Measurements from ENCODE around the gene EFNB1.
"Not testable (repeated sequence)": the region's sequence is repeated elsewhere in the genome, so short reads cannot be mapped to it uniquely, and the experiment has no call there.

Gene EFNB1

DNA sequence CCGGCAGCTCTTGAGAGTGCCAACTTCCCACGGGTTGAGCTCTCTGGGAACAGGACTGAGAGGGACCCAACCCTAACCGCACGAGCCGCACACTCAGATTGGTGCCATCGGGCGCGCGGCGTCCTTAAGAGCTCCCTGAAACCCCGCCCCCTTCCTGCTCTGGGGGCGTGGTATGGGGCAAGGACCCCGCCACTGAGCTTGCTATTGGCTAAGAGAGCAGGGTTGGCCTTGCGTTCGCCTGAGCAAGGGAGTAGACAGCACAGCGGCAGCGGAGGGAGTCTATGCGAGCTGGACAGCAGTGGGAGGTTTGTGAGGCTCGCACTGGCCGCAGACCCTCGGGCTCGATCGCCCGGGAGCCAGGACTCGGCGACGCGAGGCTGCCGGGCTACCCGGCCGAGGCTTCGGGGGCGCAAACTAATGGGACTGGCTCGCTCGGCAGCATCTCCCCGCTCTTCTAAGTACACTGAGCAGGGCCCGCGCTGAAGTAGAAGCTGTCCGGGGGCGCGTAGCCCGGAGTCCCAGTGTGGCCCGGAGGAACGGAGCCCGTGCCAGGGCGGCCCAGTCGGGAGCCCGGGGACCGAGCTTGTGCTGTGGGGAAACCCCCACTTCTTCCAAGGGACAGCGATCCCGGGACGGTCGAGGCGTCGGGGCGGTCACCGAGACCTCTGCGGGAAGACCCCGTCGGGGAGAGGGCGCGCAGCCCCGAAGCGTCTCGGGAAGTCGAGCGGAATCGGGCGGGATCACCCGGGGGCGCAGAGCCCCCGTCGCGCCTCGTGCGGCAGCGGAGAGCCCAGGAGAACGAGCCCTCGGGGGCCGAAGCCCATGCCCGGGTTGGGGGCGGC is at the start of gene EFNB1:
EFNB1 (plus strand) TSS at position 282 of the 842 bp plus-strand sequence. CDS start 756 bp downstream, outside the sequence.
- TF ChIP-seq POLR2A (IDR thresholded peaks at IDR 0.05; ENCODE audit: low read length) (peak; percentile 62), GATA1 (IDR thresholded peaks at IDR 0.05; ENCODE audit: low read depth, low read length) (no peak)
- DNase-seq = peak; percentile 93

DNA sequence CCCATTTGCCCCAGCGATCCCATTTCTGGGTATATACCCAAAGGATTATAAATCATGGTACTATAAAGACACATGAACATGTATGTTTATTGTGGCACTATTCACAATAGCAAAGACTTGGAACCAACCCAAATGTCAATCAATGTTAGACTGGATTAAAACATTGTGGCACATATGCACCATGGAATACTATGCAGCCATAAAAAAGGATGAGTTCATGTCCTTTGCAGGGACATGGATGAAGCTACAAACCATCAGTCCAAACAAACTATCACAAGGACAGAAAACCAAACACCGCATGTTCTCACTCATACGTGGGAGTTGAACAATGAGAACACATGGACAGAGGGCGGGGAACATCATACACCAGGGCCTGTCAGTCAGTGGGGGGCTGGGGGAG is 47.5 kb upstream of the EFNB1 start:
- not testable (repeated sequence) for DNase-seq

DNA sequence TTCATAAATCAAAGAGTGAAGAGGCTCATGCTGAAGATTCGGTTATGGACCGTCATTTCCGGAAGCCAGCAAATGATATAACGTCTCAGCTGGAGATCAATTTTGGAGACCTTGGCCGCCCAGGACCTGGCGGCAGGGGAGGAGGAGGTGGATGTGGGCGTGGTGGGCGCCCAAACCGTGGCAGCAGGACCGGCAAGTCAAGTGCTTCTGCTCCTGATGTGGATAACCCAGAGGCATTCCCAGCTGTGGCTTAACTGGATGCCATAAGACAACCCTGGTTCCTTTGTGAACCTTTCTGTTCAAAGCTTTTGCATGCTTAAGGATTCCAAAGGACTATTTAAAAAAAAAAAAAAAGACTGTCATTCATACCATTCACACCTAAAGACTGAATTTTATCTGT is 44.0 kb upstream of the EFNB1 start:
- no peak for TF ChIP-seq POLR2A (IDR thresholded peaks at IDR 0.05; ENCODE audit: low read length)
- TF ChIP-seq GATA1 (IDR thresholded peaks at IDR 0.05; ENCODE audit: low read depth, low read length) = no peak
- DNase-seq = no peak

DNA sequence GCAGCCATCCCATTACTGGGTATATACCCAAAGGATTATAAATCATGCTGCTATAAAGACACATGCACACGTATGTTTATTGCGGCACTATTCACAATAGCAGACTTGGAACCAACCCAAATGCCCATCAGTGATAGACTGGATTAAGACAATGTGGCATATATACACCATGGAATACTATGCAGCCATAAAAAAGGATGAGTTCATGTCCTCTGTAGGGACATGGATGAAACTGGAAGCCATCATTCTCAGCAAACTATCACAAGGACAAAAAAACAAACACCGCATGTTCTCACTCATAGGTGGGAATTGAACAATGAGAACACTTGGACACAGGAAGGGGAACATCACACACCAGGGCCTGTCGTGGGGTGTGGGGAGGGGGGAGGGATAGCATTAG is 42.2 kb upstream of the EFNB1 start:
- DNase-seq = not testable (repeated sequence)

DNA sequence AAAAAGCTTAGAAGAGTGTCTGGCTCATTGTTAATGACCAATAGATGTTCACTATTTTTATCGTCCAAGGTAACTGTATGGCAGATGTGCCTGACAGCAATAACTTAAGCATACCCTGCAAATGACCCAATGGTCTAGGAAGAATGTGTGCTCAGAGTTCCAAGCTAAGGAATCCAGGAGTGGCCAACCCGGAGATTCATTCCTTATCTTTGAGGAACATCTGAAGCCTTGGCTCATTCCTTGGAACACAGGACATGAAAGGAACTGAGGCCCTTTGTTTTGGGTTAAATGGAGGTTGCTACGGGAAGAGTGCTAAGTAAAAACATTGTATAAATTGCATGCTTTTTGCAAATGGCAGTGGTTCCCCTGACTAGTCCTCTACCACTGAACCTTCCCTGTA is 38.9 kb upstream of the EFNB1 start:
- DNase-seq = no peak
- no peak for TF ChIP-seq GATA1 (IDR thresholded peaks at IDR 0.05; ENCODE audit: low read depth, low read length)
- TF ChIP-seq POLR2A (IDR thresholded peaks at IDR 0.05; ENCODE audit: low read length) = no peak

DNA sequence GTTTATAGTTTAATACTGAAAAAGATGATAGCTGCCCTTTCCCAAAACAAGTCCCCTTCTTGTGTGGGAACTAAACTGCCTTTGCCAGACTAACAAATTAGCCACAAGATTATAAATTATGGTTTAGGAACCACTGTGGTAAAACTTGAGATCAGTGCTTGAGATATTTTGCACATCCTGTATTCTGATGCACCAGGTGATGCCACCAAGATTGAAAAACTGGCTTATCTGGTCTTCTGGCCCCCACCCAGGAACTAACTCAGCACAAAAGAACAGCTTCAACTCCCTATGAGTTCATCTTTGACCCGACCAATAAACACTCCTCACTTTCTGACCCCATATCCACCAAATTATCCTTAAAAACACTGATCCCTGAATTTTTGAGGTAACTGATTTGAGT is 36.7 kb upstream of the EFNB1 start:
- TF ChIP-seq POLR2A (IDR thresholded peaks at IDR 0.05; ENCODE audit: low read length) (no peak), GATA1 (IDR thresholded peaks at IDR 0.05; ENCODE audit: low read depth, low read length) (no peak)
- no peak for DNase-seq

DNA sequence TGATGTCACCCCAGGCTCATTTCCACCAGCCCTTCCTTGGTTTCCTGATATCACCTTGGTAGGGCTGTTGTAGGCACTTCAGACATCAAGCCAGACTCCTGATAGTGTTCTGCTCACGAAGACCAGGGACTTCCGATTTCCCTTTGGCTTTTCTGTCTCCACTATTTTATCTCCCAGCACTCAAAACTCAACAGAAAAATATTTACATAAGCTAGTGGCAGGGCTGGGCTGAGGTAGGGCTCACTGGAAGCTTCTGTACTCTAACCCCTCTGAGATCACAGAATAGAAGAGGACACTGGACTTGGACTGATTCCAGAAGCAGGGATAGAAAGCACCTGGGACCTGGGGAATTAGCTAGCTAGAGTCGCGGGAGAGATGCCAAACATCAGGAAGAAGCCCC is 34.4 kb upstream of the EFNB1 start:
- no peak for TF ChIP-seq POLR2A (IDR thresholded peaks at IDR 0.05; ENCODE audit: low read length)
- TF ChIP-seq GATA1 (IDR thresholded peaks at IDR 0.05; ENCODE audit: low read depth, low read length) = no peak
- no peak for DNase-seq

DNA sequence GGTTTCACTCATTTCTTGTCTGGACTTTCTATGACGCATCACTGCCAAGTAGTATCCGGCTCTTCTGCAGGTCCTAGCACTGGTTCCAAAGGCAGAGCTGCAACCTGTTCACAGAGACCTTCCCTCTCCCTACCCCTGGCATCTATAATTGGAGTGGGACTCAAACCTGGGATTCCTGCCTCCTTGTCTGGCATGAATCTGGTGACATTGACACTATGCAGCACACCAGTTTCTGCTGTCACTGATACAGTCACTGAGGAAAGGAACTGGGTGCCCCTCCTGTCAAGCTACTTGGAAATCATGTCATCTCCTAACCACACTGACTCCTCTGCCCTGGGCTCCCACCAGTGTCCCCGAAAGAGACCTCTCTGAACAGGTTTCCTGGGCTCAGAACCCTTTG is 33.1 kb upstream of the EFNB1 start:
- TF ChIP-seq POLR2A (IDR thresholded peaks at IDR 0.05; ENCODE audit: low read length) = no peak
- no peak for TF ChIP-seq GATA1 (IDR thresholded peaks at IDR 0.05; ENCODE audit: low read depth, low read length)
- DNase-seq = no peak

DNA sequence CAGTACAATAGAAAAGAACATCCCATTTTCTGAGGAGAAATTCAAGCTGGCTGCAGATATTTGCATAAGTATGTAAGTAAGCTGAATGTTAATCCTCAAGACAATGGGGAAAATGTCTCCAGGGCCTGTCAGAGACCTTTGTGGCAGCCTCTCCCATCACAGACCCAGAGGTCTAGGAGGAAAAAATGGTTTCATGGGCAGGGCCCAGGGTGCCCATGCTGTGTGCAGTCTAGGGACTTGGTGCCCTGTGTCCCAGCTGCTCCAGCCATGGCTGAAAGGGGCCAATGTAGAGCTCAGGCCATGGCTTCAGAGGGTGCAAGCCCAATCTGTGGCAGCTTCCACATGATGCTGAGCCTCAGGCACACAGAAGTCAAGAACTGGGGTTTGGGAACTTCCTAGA is 30.4 kb upstream of the EFNB1 start:
- DNase-seq = not testable (repeated sequence)

DNA sequence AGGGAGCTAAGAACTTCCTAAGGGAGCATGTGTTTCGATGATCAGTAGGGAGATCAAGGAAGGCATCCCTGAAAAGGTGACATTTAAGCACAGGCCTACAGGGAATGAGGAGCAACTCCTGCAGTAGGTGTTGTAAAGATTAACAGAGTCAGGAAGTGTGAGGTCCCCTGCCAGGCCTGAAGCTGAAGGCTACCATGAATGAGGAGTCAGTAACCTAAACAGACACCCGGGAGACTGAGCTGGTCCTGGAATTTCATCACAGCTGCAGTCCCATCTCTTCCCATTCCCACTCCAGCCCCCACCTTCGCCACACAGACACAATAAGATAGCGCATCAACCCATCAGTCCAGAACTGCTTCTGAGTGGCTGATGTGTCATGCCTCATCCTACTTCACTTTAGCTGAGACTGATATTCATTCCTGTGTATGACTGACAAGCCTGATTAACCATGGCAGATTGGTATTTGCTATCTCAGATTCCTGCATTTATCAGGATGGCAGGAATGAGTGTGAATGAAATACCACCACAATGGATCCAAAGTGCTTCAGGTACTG is 27.0 kb upstream of the EFNB1 start:
- TF ChIP-seq GATA1 (IDR thresholded peaks at IDR 0.05; ENCODE audit: low read depth, low read length) (no peak), POLR2A (IDR thresholded peaks at IDR 0.05; ENCODE audit: low read length) (no peak)
- no peak for DNase-seq

DNA sequence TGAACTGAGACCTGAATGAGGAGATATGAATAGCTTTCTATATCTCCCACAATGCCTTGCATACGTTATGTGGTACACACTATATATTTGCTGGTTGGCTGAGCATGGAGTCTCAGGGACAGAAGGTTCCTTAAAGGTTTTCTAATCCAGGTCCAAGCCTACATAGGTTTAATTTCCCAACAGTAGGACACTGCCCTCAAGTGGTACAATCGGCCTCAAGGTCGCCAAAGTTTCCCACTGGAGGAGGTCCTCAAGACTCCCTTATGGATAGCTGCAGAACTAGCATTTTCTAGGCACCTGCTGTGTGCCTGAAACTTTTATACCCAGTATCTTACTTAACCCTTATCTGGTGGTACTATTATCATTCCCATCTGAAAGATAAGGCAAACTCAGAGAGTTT is 21.0 kb upstream of the EFNB1 start:
- no peak for TF ChIP-seq POLR2A (IDR thresholded peaks at IDR 0.05; ENCODE audit: low read length)
- no peak for TF ChIP-seq GATA1 (IDR thresholded peaks at IDR 0.05; ENCODE audit: low read depth, low read length)
- peak; percentile 6 to 29 for DNase-seq

DNA sequence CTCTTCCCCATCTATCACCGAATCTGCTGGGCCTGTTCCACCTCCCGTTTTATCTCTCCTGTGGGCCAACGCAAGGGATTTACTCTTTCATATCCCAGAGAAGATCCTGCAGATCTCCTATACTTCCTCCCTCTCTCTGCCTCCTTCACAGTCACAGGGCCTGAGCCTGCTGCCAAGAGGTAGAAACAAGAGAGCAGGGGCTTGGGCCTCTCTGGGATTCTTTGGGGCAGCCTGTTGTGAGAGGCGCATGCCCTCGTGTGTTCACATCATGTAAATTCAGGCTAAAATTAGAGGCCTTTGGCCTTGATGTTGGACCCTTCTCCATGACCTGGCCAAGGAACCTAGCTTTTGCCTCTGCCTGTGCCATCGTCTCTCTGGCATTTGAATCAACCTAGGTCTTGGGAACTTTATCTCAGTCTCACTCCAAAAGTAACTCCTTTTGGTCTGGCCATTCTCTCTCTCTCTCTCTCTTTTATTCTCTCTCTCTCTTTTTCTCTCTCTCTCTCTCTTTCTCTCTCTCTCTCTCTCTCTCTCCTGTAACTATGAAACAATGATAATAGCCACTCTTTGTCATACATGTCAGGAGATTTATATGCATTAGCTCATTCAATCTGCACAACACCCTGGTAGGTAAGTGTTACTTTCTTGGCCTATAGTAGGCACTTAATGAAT is 20.0 kb upstream of the EFNB1 start:
- peak; percentile 1 to 6 for DNase-seq
- TF ChIP-seq POLR2A (IDR thresholded peaks at IDR 0.05; ENCODE audit: low read length) (no peak), GATA1 (IDR thresholded peaks at IDR 0.05; ENCODE audit: low read depth, low read length) (no peak)

DNA sequence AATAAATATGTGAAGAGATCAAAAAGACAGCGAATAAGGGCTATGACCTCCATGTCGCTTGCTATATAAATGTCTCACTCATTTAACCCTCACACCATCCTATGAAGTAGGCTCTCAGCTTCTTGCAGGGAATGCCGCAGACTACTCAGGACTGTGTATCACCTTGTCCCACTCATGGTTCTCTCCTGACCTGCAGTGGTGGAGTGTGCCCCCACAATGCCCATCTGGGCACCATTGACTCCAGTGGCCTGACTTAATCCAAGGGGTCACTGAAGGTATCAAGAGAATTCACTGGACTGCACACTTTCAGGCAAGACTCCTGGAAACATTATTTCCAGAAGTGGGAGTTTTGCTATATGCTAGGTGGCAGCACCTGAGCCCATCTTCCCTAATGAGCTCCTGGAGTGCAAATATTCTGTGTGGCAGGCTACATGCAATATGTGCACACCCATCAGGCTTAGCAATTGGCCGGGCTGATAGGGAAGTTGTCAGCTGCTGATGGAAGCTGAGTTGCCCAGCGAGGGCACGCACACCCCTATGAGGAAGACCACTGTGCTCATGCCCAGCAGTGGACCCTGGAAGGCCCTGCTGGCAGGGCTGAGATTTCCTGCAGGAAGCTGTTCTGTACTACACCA is 8.2 kb upstream of the EFNB1 start:
- TF ChIP-seq POLR2A (IDR thresholded peaks at IDR 0.05; ENCODE audit: low read length) (no peak), GATA1 (IDR thresholded peaks at IDR 0.05; ENCODE audit: low read depth, low read length) (no peak)
- DNase-seq = no peak

DNA sequence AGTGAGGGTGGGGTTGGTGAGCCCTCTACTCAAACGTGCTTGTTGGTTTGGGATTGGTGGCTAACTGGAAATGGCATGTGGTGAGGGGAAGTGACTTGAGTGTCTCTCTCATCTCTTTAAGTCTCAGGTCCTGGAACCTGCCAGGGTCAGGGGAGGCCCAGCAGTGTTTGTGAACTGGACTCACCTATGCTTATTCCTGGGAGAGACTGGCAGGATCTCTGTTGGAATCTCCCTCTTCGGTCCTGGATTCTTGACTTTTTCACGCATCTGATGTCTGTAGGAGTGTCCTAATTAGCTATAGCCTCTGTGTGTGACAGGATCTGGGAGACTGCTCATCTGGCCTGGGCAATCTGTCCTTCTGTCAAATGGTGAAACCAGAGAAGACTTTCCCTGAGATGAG is 7.2 kb upstream of the EFNB1 start:
- DNase-seq = no peak
- TF ChIP-seq GATA1 (IDR thresholded peaks at IDR 0.05; ENCODE audit: low read depth, low read length) (no peak), POLR2A (IDR thresholded peaks at IDR 0.05; ENCODE audit: low read length) (no peak)
